CD4-positive, CD25-positive, alpha-beta regulatory T cell (primary cell): Measurements from ENCODE around the gene PDE4B. TPM values are rescaled to one million over a fixed set of nuclear protein-coding genes. Genes with fewer than 3 reads are reported as not detected.

Source experiments
- ATAC-seq, 2 donors: fragments of 150-1000 bp; cut with Tn5 transposase; one replicate each; pipeline ENCODE4 v1.10.0; 2021; ENCODE audit warnings: low read depth in 2 of 2, moderate number of reproducible peaks in 2 of 2, moderate library complexity in 1 of 2
- DNase-seq, 3 donors: peaks; one replicate each; pipeline versions ENCODE4 v3.0.0 to v3.0.0-alpha.2; 2012 to 2022; ENCODE audit warnings: mixed read lengths in 1 of 3
- H3K27ac ChIP-seq: one replicate; pipeline ENCODE4 v1.7.0; 2013; ENCODE audit warnings: mild to moderate bottlenecking, low read length; ENCODE audit not compliant: insufficient read depth, poor library complexity, severe bottlenecking
- H3K27me3 ChIP-seq: one replicate; pipeline ENCODE4 v1.7.0; 2013; ENCODE audit warnings: low read length; ENCODE audit not compliant: control insufficient read depth, insufficient read depth
- H3K36me3 ChIP-seq: one replicate; pipeline ENCODE4 v1.7.0; 2013; ENCODE audit warnings: mild to moderate bottlenecking, low read length, moderate library complexity; ENCODE audit not compliant: control insufficient read depth, insufficient read depth
- H3K4me1 ChIP-seq: 2 replicates; pipeline ENCODE4 v1.7.0; 2013; ENCODE audit warnings: mild to moderate bottlenecking, low read length; ENCODE audit not compliant: insufficient read depth, control insufficient read depth, poor library complexity, severe bottlenecking
- H3K4me3 ChIP-seq: one replicate; pipeline ENCODE4 v1.7.0; 2013; ENCODE audit warnings: low read depth, mild to moderate bottlenecking, low read length, moderate library complexity
- H3K9me3 ChIP-seq, 2 experiments: 1 replicate in 1 of 2; 2 replicates in 1 of 2; pipeline ENCODE4 v1.7.0; 2013; ENCODE audit warnings: low read length in 2 of 2, mild to moderate bottlenecking in 1 of 2, moderate library complexity in 1 of 2; ENCODE audit not compliant: control insufficient read depth in 2 of 2
- H3K27ac Mint-ChIP-seq, 3 donors: one replicate each; pipeline ENCODE4 v1.8.0; 2020 to 2022; ENCODE audit warnings: mild to moderate bottlenecking in 3 of 3, mixed read lengths in 3 of 3, moderate library complexity in 2 of 3
- H3K27me3 Mint-ChIP-seq: one replicate; pipeline ENCODE4 v1.8.0; 2022; ENCODE audit warnings: mild to moderate bottlenecking, mixed read lengths
- H3K36me3 Mint-ChIP-seq: one replicate; pipeline ENCODE4 v1.8.0; 2020; ENCODE audit warnings: mixed read lengths
- H3K4me1 Mint-ChIP-seq, 4 donors: one replicate each; pipeline ENCODE4 v1.8.0; 2020 to 2022; ENCODE audit warnings: mixed read lengths in 4 of 4, mild to moderate bottlenecking in 1 of 4
- H3K4me3 Mint-ChIP-seq, 4 donors: one replicate each; pipeline ENCODE4 v1.8.0; 2020 to 2022; ENCODE audit warnings: mild to moderate bottlenecking in 4 of 4, mixed read lengths in 4 of 4, moderate library complexity in 3 of 4
- H3K9me3 Mint-ChIP-seq, 7 donors: one replicate each; pipeline ENCODE4 v1.8.0; 2020 to 2022; ENCODE audit warnings: mixed read lengths in 7 of 7, mild to moderate bottlenecking in 3 of 7, moderate library complexity in 2 of 7
- polyA plus RNA-seq, 4 donors: library from polyadenylated mRNA; unstranded; fragments of 300-500 nt; fragmentation: Illumina TruSeq; gene quantifications; one replicate each; pipeline ENCODE4 v1.2.3, GENCODE V29; 2021
- total RNA-seq: library from RNA; stranded (reverse); gene quantifications from one replicate; pipeline ENCODE4 v1.2.3, GENCODE V29; 2022

PDE4B gene
- total and polyA plus RNA-seq, 5 donors from 2014 or later: 63.9 to 200 (median 75.4) TPM

GRCh38 chr1:66269222-66269621 lies 476.5 kb downstream of the PDE4B start:
- no peaks in the 10 kb centered on the region for H3K27me3 Mint-ChIP-seq
- no peaks in the 10 kb centered on the region for H3K36me3 ChIP-seq
- peaks cover 20 to 43% (median 30%) of the 10 kb centered on the region in 4 donors for H3K4me1 Mint-ChIP-seq
- H3K36me3 Mint-ChIP-seq: no peaks in the 10 kb centered on the region
- DNase-seq (no peak), ATAC-seq (no peak)
- H3K9me3 Mint-ChIP-seq: peaks cover 0 to 1% (median 0%) of the 10 kb centered on the region in 7 donors
- no peak overlapping the region for H3K4me3 ChIP-seq
- peaks cover 6% of the 10 kb centered on the region for H3K4me1 ChIP-seq
- H3K27me3 ChIP-seq: no peaks in the 10 kb centered on the region
- H3K9me3 ChIP-seq: no peaks in the 10 kb centered on the region
- H3K4me3 Mint-ChIP-seq: no peak overlapping the region
- H3K27ac Mint-ChIP-seq: no peak overlapping the region
- no peak overlapping the region for H3K27ac ChIP-seq

GRCh38 chr1:66270119-66270812 lies 477.6 kb downstream of the PDE4B start:
- no peaks in the 10 kb centered on the region for H3K9me3 ChIP-seq
- H3K27ac Mint-ChIP-seq: peak overlapping the region; percentile 47 to 71 (median 64)
- H3K4me1 ChIP-seq: peaks cover 14% of the 10 kb centered on the region
- DNase-seq: no peak
- H3K27me3 ChIP-seq: no peaks in the 10 kb centered on the region
- peaks cover 0 to 1% (median 0%) of the 10 kb centered on the region in 7 donors for H3K9me3 Mint-ChIP-seq
- H3K4me3 Mint-ChIP-seq: no peak overlapping the region
- H3K4me3 ChIP-seq: no peak overlapping the region
- H3K36me3 ChIP-seq: no peaks in the 10 kb centered on the region
- H3K4me1 Mint-ChIP-seq: peaks cover 26 to 52% (median 35%) of the 10 kb centered on the region in 4 donors
- no peaks in the 10 kb centered on the region for H3K27me3 Mint-ChIP-seq
- ATAC-seq: no peak
- H3K36me3 Mint-ChIP-seq: no peaks in the 10 kb centered on the region
- no peak overlapping the region for H3K27ac ChIP-seq

DNA sequence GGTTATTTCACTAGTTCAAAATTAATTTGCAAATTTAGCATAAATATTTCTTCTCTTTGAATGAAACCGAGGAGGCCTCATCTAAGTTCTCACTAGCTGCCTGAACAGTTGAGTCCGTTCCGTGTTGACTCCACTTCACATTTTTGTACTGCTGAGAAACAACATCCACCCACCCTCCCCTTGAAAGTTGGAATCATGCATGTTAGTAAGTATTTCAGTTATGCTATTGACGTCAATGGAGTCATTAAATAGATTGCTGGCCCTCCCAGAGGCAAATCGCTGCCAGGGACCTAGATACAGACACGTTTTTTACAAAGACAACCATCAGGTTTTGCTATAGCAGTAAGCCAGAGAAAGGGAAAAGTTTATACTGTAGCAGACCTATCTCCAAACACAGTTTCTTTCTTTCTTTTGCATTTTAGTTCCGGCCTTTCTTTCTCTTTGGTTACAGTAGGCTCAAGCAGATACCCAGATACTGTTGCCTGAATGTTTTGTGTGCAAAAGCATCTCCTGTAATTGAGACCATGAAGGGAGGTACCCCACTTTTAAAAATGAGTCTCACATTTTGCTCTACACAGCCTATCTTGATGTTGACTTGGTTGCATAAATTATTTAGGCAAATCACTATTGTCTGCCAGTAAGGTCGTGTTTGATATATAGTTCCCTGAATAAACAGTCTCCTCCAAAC lies 478.7 kb downstream of the PDE4B start:
- peaks cover 25% of the 10 kb centered on the region for H3K4me1 ChIP-seq
- Mint-ChIP-seq H3K9me3 (peaks cover 0 to 1% (median 0%) of the 10 kb centered on the region in 7 donors), H3K36me3 (no peaks in the 10 kb centered on the region), H3K27ac (peak overlapping the region; percentile 53 to 93 (median 91)), H3K27me3 (no peaks in the 10 kb centered on the region), H3K4me3 (peak overlapping the region in 2 of 4 donors; percentile 13 to 16), H3K4me1 (peaks cover 31 to 54% (median 39%) of the 10 kb centered on the region in 4 donors)
- H3K27ac ChIP-seq: no peak overlapping the region
- no peaks in the 10 kb centered on the region for H3K9me3 ChIP-seq
- DNase-seq: peak in 2 of 3 donors; percentile 49 to 52
- no peaks in the 10 kb centered on the region for H3K36me3 ChIP-seq
- H3K4me3 ChIP-seq: peak overlapping the region; percentile 10
- H3K27me3 ChIP-seq: no peaks in the 10 kb centered on the region
- peak; percentile 16 to 30 for ATAC-seq

DNA sequence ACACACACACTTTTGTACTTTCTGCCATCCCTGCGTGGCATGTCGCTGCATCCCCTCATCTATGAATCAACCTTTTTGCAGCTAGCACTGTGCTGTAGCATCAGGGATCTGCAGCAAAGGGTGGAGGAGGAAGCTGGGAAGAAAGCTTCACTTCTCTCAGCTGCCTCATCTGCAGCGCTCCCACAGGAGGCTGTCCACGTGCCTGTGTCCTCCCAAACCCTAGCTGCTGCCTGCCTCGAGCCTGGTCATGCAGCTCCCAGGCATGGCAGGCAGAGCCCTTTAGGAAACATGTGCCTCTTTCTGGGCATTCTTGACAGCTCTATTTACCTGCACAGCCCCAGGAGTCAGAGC lies 479.2 kb downstream of the PDE4B start:
- Mint-ChIP-seq H3K4me3 (no peak overlapping the region), H3K9me3 (peaks cover 0 to 1% (median 0%) of the 10 kb centered on the region in 7 donors), H3K36me3 (no peaks in the 10 kb centered on the region), H3K27ac (peak overlapping the region in 2 of 3 donors; percentile 91 to 93), H3K4me1 (peaks cover 36 to 55% (median 40%) of the 10 kb centered on the region in 4 donors), H3K27me3 (no peaks in the 10 kb centered on the region)
- no peak overlapping the region for H3K27ac ChIP-seq
- H3K4me1 ChIP-seq: peaks cover 30% of the 10 kb centered on the region
- DNase-seq (no peak), ATAC-seq (no peak)
- H3K36me3 ChIP-seq: no peaks in the 10 kb centered on the region
- no peaks in the 10 kb centered on the region for H3K27me3 ChIP-seq
- no peaks in the 10 kb centered on the region for H3K9me3 ChIP-seq
- H3K4me3 ChIP-seq: no peak overlapping the region

DNA sequence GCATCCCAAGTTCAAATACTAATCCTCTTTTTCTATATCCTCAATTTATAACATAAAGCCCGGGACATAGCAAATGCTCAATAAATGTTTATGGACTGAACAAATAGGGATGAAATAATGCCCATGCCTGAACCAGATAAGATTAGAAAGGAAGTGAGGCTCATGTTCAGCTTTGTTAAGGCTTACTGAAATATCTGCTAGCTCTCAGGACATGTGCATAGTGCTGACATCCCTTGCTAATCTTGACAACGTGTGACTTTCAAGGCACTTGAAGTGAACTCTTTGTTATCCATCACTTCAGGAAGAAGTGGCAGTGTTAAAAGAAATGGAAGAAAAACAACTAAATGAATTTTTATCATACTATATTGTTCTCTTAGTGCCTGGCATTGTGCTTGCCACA lies 481.0 kb downstream of the PDE4B start:
- Histone ChIP-seq H3K4me1 (peaks cover 41% of the 10 kb centered on the region), H3K27ac (no peak overlapping the region), H3K27me3 (no peaks in the 10 kb centered on the region), H3K9me3 (no peaks in the 10 kb centered on the region), H3K4me3 (no peak overlapping the region), H3K36me3 (no peaks in the 10 kb centered on the region)
- no peak for DNase-seq
- no peaks in the 10 kb centered on the region for H3K36me3 Mint-ChIP-seq
- H3K4me3 Mint-ChIP-seq: no peak overlapping the region
- H3K9me3 Mint-ChIP-seq: peaks cover 0 to 1% (median 0%) of the 10 kb centered on the region in 7 donors
- no peak for ATAC-seq
- H3K4me1 Mint-ChIP-seq: peaks cover 48 to 70% (median 54%) of the 10 kb centered on the region in 4 donors
- no peaks in the 10 kb centered on the region for H3K27me3 Mint-ChIP-seq
- peak overlapping the region; percentile 2 to 84 (median 47) for H3K27ac Mint-ChIP-seq

DNA sequence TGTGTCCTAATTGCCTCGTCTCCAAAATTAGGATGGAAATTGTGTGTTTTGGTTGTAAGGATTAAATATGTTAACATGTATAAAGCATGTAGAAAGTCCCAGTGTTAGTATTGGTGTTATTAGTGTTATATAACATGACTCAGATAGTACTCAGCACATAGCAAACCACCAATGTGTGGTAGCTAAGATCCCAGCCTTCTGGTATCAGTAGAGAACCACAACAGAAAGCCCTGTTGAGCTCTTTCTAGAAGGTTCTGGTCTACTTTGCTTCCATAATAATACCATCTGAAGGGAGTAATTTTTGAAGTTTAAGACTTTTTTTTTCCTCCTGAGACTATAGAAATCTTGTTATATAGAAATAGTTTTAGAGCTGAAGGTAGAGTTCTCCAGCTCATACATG lies 481.9 kb downstream of the PDE4B start:
- Mint-ChIP-seq H3K27me3 (no peaks in the 10 kb centered on the region), H3K36me3 (no peaks in the 10 kb centered on the region), H3K4me1 (peaks cover 50 to 80% (median 60%) of the 10 kb centered on the region in 4 donors), H3K27ac (peak overlapping the region in 2 of 3 donors; percentile 90 to 91), H3K4me3 (peak overlapping the region; percentile 17 to 83 (median 46)), H3K9me3 (peaks cover 0 to 1% (median 0%) of the 10 kb centered on the region in 7 donors)
- no peaks in the 10 kb centered on the region for H3K36me3 ChIP-seq
- no peaks in the 10 kb centered on the region for H3K9me3 ChIP-seq
- peaks cover 45% of the 10 kb centered on the region for H3K4me1 ChIP-seq
- peak overlapping the region; percentile 70 for H3K4me3 ChIP-seq
- H3K27me3 ChIP-seq: no peaks in the 10 kb centered on the region
- DNase-seq (peak in 1 of 3 donors; percentile 49), ATAC-seq (peak; percentile 49 to 57)
- peak overlapping the region; percentile 58 for H3K27ac ChIP-seq

DNA sequence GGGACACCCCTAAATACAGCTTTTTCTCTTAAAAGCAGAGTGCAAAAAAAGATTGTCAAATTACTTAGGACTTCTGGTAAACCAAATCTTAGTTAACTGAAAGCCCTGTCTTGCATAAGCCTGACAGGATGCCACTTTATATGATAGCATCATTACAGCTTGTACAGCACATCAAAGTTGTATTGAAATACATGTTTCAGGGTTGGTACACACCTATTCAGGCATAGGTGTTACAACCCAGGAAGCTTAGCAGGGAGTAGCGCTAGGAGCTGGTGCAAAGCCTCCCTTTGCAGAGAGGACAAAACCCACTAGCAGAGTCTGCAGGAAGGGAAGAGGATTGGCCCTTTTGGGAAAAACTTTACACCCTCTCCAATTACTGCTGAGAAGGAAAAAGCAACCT lies 482.4 kb downstream of the PDE4B start:
- peaks cover 52 to 84% (median 64%) of the 10 kb centered on the region in 4 donors for H3K4me1 Mint-ChIP-seq
- no peaks in the 10 kb centered on the region for H3K9me3 ChIP-seq
- H3K27me3 Mint-ChIP-seq: no peaks in the 10 kb centered on the region
- DNase-seq: peak in 2 of 3 donors; percentile 56 to 80
- H3K36me3 Mint-ChIP-seq: no peaks in the 10 kb centered on the region
- H3K27me3 ChIP-seq: no peaks in the 10 kb centered on the region
- peak overlapping the region; percentile 70 for H3K4me3 ChIP-seq
- peak overlapping the region; percentile 77 to 91 (median 90) for H3K27ac Mint-ChIP-seq
- peaks cover 45% of the 10 kb centered on the region for H3K4me1 ChIP-seq
- H3K27ac ChIP-seq: peak overlapping the region; percentile 58
- H3K4me3 Mint-ChIP-seq: peak overlapping the region; percentile 64 to 83 (median 77)
- H3K36me3 ChIP-seq: no peaks in the 10 kb centered on the region
- H3K9me3 Mint-ChIP-seq: peaks cover 0 to 1% (median 0%) of the 10 kb centered on the region in 7 donors
- ATAC-seq: peak; percentile 75 to 85
